Immature natural killer cell (primary cell): ENCODE data around the gene KIF3A. TPM values are rescaled to one million over a fixed set of nuclear protein-coding genes. Genes with fewer than 3 reads are reported as not detected.
A peak's percentile ranks its signal among the peaks of the same experiment; 100 is the strongest.

Source experiments
- DNase-seq, 3 donors: peaks; one replicate each; pipeline ENCODE4 v3.0.0; 2022; ENCODE audit warnings: mixed read lengths in 1 of 3
- H3K27ac Mint-ChIP-seq, 6 donors: one replicate each; pipeline ENCODE4 v1.8.0; 2020; ENCODE audit warnings: mixed read lengths in 6 of 6, mild to moderate bottlenecking in 5 of 6, inconsistent platforms in 4 of 6, moderate library complexity in 3 of 6
- H3K27me3 Mint-ChIP-seq, 3 donors: one replicate each; pipeline ENCODE4 v1.8.0; 2020 to 2021; ENCODE audit warnings: low read depth in 3 of 3, mild to moderate bottlenecking in 3 of 3, mixed read lengths in 3 of 3, moderate library complexity in 3 of 3, inconsistent platforms in 1 of 3
- H3K36me3 Mint-ChIP-seq, 3 donors: one replicate each; pipeline ENCODE4 v1.8.0; 2020; ENCODE audit warnings: mixed read lengths in 3 of 3, inconsistent platforms in 2 of 3, mild to moderate bottlenecking in 2 of 3
- H3K4me1 Mint-ChIP-seq, 2 donors: one replicate each; pipeline ENCODE4 v1.8.0; 2020; ENCODE audit warnings: inconsistent platforms in 2 of 2, mild to moderate bottlenecking in 2 of 2, mixed read lengths in 2 of 2, moderate library complexity in 1 of 2
- H3K4me3 Mint-ChIP-seq, 5 donors: one replicate each; pipeline ENCODE4 v1.8.0; 2020; ENCODE audit warnings: mild to moderate bottlenecking in 5 of 5, mixed read lengths in 5 of 5, inconsistent platforms in 3 of 5, moderate library complexity in 3 of 5
- H3K9me3 Mint-ChIP-seq, 6 donors: one replicate each; pipeline ENCODE4 v1.8.0; 2020; ENCODE audit warnings: mild to moderate bottlenecking in 6 of 6, mixed read lengths in 6 of 6, inconsistent platforms in 4 of 6, moderate library complexity in 3 of 6
- polyA plus RNA-seq, 3 donors: library from polyadenylated mRNA; unstranded; fragments of 300-500 nt; fragmentation: Illumina TruSeq; gene quantifications; one replicate each; pipeline ENCODE4 v1.2.3, GENCODE V29; 2021

KIF3A gene
- polyA plus RNA-seq, 3 donors from 2014 or later: 7.4 to 13.5 (median 8.2) TPM

DNA sequence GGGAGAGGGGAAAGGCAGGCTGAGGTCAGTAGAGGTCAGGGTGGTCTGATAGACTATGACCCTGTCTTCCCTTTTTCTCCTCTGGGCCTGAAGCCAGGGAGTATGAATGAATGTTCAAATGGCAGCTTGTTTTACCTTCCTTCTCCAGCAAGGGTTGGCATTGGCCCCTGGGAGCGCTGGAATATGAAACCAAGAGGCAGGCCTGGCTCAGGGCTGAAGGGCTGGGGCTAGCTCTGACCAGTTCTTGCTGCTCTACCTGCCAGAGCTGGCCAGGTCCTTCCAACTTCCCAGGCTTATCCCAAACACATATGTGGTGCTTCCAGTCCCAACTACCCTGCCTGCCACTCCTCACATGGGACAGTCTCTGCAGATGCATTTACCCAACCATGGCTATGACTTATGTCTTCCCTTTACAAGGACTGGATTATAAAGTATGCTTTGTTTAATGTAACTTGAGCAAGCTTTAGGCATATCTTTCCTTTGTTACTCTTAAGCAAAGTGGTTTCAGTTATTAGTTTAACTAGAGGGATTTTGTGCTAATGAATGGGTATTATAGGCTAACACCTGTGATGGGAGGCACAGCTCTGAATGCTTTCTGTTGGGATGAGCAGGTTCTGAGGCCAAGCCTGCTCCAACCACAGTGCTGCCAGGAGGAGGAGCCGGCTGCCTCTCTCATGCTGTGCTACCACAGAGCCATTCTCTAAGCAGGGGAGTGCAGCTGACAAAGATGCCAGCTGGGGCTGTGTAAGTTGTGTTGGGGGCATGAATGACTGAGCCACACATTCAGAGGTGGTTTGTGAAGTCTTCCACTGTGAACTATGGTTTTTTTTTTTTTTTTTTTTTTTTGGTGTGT, 16.0 kb upstream of the KIF3A start:
- H3K4me1 Mint-ChIP-seq: no peaks in the 10 kb centered on the region

DNA sequence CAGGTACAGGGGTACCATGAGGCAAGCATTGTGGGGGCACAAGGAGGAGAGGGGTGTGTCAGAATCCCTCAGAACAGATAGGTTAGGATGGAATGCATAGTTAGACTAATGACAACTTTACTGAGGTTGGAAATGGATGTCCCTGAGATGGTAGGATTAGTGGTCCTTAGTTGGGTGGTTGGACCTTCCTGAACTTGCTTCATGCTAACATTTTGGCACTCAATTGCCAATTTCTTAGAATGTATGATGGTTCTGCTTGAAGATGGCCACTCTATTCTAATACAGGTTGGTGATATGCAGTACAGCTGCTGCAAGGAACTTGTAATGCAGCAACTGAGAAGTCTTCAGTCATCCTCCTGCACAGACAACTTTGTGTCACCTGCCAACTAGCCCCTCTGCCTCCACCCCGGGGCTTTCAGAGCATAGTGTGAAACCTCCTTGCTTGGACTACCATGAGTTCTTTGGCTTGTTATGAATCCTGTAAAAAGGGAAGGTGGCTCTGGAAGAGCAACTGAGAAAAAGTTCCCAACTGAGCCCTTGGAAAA, 15.3 kb upstream of the KIF3A start:
- no peaks in the 10 kb centered on the region for H3K4me1 Mint-ChIP-seq
- H3K4me3 Mint-ChIP-seq: no peak overlapping the region
- no peak overlapping the region for H3K27ac Mint-ChIP-seq
- H3K36me3 Mint-ChIP-seq: no peaks in the 10 kb centered on the region
- no peaks in the 10 kb centered on the region for H3K9me3 Mint-ChIP-seq
- no peak for DNase-seq
- H3K27me3 Mint-ChIP-seq: peaks cover 0 to 3% (median 2%) of the 10 kb centered on the region in 3 donors

More for the DNA sequence above, 16.0 kb upstream of the KIF3A start:
- Mint-ChIP-seq H3K27ac (no peak overlapping the region), H3K4me3 (no peak overlapping the region), H3K27me3 (peaks cover 0 to 3% (median 2%) of the 10 kb centered on the region in 3 donors), H3K9me3 (no peaks in the 10 kb centered on the region), H3K36me3 (no peaks in the 10 kb centered on the region)
- no peak for DNase-seq

DNA sequence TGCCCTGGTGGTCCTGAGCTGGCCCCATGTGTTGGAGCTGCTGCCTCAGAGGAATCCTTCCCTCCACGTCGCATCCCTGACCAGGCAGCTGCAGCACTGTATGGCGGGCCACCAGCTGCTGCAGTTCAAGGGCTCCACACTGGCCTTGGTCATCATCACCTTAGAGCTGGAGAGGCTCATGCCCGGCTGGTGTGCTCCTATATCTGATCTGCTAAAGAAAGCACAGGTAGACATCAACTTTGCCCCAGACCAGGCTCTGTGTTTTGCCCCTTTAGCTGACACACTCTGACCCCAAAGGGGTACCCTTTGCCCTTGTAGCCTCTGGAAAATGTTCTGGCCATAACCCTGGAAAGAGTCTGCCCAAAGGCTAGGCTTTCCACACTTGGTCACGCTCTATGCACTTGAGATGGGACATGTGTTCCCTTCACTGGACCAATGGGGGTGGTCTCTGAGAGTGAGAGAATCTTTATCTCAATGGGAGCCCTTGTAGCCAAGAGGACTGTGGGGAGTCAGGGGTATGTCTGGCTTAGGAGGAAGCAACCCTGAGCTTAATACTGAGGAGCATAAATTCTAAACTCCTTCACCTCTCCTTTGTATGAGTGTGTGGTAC, 14.7 kb upstream of the KIF3A start:
- H3K4me3 Mint-ChIP-seq: no peak overlapping the region
- H3K9me3 Mint-ChIP-seq: no peaks in the 10 kb centered on the region
- H3K36me3 Mint-ChIP-seq: no peaks in the 10 kb centered on the region
- no peaks in the 10 kb centered on the region for H3K4me1 Mint-ChIP-seq
- H3K27ac Mint-ChIP-seq: no peak overlapping the region
- peaks cover 0 to 3% (median 2%) of the 10 kb centered on the region in 3 donors for H3K27me3 Mint-ChIP-seq
- DNase-seq: no peak

DNA sequence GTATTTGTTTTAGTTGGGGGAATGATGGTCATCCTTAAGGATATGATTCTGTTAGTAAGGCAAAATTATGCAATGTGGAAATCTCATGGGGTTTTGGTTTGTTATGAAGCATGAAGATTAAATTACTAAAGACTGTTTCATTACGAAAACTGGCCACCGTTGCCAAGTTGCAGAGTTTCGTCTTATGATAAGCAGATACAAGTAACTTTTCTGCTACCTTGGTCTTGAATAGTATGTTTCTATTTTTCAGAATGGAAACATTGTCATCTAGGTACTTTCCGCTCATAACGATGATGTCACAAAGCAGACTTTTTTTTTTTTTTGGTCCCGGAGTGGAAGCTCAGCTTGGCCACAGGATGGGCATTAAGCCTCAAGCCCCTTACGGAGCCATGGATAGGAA, 14.1 kb upstream of the KIF3A start:
- no peak for DNase-seq
- Mint-ChIP-seq H3K4me3 (no peak overlapping the region), H3K27me3 (peaks cover 0 to 3% (median 2%) of the 10 kb centered on the region in 3 donors), H3K27ac (no peak overlapping the region), H3K9me3 (peaks cover 0 to 2% (median 0%) of the 10 kb centered on the region in 6 donors), H3K36me3 (no peaks in the 10 kb centered on the region), H3K4me1 (peaks cover 0 to 2% of the 10 kb centered on the region in 2 donors)

GRCh38 chr5:132750471-132751230, 13.3 kb upstream of the KIF3A start:
- Mint-ChIP-seq H3K27ac (no peak overlapping the region), H3K36me3 (no peaks in the 10 kb centered on the region), H3K4me3 (no peak overlapping the region), H3K27me3 (peaks cover 0 to 3% (median 2%) of the 10 kb centered on the region in 3 donors), H3K4me1 (peaks cover 0 to 2% of the 10 kb centered on the region in 2 donors), H3K9me3 (peaks cover 0 to 2% (median 0%) of the 10 kb centered on the region in 6 donors)
- no peak for DNase-seq

GRCh38 chr5:132749506-132749905, 12.2 kb upstream of the KIF3A start:
- no peaks in the 10 kb centered on the region for H3K36me3 Mint-ChIP-seq
- H3K27ac Mint-ChIP-seq: no peak overlapping the region
- no peak for DNase-seq
- peaks cover 0 to 2% (median 0%) of the 10 kb centered on the region in 6 donors for H3K9me3 Mint-ChIP-seq
- H3K4me3 Mint-ChIP-seq: peak overlapping the region in 2 of 5 donors; percentile 16 to 35
- H3K27me3 Mint-ChIP-seq: peaks cover under 1 to 9% (median 6%) of the 10 kb centered on the region in 3 donors
- peaks cover 0 to 2% of the 10 kb centered on the region in 2 donors for H3K4me1 Mint-ChIP-seq

DNA sequence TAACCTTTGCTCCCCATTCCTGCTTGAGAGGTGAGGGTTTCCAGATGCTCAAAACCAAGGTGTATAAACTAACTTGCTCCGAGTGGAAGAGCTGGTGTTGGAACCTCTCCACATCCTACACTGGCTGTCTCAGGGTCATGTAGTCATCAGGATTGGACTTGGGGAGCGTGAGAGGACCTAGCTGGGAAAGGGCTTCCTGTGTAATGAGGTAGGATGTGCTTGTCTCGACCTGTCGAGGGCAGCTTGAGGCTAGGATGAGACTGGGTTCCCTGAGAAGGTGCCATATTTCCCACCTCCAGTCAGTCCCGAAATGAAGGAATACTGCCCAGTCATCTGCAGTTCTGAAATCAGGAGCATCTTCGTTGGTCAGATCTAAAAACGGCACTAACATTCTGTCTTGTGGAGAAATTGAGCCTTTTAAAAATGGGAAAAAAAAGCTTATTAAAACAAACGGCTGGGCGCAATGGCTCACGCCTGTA, 11.2 kb upstream of the KIF3A start:
- Mint-ChIP-seq H3K36me3 (no peaks in the 10 kb centered on the region), H3K27ac (peak overlapping the region in 1 of 6 donors; percentile 28), H3K4me1 (peaks cover 0 to 2% of the 10 kb centered on the region in 2 donors), H3K27me3 (peaks cover 3 to 9% (median 6%) of the 10 kb centered on the region in 3 donors), H3K9me3 (peaks cover 0 to 2% (median 0%) of the 10 kb centered on the region in 6 donors), H3K4me3 (peak overlapping the region; percentile 50 to 63 (median 57))
- DNase-seq: no peak

DNA sequence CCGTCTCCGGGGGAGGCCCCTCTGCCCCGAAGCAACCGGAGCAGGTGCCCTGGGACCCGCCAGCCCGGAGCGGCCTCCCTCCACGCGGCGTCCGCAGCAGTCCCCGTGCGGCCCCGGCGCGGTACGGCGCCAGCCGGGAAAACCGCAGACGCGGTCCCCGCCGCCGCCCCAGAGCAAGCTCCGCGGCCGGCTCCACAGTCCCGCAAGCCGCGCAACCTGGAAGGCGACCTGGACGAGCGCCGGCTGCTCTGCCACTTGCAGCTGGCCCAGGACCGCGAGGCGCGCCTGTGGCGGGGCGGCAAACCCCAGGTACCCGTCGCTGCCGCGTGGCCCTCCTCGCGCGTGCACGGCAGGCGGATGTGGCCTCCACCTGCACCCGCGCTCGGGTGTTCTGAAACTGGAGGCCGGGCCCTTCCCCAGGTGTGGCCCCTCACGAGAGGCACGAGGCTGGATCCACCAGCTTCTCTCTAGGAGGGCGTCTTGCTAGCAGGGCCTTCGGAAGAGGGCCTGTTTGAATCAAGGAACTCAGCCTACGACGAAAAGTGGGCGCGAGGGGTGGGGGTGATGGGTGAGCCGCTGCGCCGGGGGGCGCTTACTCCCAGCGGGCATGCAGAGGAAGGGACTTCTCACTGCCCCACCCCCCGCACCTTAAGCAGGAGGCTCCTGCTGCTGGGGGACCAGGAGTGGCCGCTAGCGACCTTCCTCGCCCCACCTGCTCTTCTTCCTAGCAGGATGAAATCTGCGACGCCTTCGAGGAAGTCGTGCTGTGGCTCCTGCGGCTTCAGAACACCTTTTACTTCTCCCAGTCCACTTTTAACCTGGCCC, 10.5 kb upstream of the KIF3A start:
- H3K27me3 Mint-ChIP-seq: peaks cover 6 to 12% (median 6%) of the 10 kb centered on the region in 3 donors
- DNase-seq: peak in 1 of 3 donors; percentile 17
- H3K36me3 Mint-ChIP-seq: no peaks in the 10 kb centered on the region
- H3K27ac Mint-ChIP-seq: no peak overlapping the region
- H3K4me1 Mint-ChIP-seq: peaks cover 0 to 2% of the 10 kb centered on the region in 2 donors
- peak overlapping the region; percentile 50 to 63 (median 57) for H3K4me3 Mint-ChIP-seq
- H3K9me3 Mint-ChIP-seq: peaks cover 0 to 2% (median 0%) of the 10 kb centered on the region in 6 donors

DNA sequence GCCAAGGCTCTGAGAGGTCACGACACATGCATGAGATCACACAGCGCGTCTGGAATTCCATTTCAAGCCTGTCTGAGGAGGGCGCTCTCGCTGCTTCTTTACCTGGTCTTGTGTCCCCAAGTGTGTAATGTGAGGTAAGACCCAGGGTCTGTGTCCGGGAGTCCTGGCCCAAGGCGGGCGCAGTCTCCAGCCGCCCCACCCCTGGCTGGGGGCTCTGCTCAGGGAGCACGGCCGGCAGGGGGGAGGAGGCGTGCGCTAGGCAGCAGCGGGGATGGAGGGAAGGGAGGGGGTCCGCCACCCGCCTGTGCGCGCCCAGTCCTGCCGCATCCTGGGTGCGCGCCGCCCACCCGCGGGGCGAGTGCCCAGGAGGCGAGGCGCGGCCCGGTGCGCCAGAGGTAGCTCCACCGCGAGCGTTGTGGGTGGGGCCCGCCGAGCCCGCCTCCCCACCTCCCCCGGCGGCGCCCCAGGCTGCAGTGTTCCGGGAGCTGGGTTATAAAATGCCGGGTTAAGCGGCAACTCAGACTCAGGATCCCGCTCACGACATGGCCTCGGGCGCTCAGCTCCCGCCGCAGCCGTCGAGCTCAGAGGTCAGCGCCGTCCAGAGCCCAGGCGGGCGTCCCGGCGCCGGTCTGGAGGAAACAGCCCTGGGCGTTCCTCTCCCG, 9.7 kb upstream of the KIF3A start, which contains the start of gene CCNI2:
TSS of gene CCNI2 (plus strand) at position 473 of the 662 bp plus-strand sequence. CDS start at position 543, 70 bp downstream.
- Mint-ChIP-seq H3K4me1 (peaks cover 0 to 2% of the 10 kb centered on the region in 2 donors), H3K4me3 (peak within 1 kb of the TSS; percentile 70 to 83 (median 75)), H3K9me3 (peaks cover 0 to 3% (median under 1%) of the 10 kb centered on the region in 6 donors), H3K36me3 (peaks cover 0 to 2% (median 0%) of the 10 kb centered on the region in 3 donors), H3K27me3 (peaks cover 4 to 12% (median 9%) of the 10 kb centered on the region in 3 donors), H3K27ac (no peak within 1 kb of the TSS)
- peak in 2 of 3 donors; percentile 28 to 42 for DNase-seq

DNA sequence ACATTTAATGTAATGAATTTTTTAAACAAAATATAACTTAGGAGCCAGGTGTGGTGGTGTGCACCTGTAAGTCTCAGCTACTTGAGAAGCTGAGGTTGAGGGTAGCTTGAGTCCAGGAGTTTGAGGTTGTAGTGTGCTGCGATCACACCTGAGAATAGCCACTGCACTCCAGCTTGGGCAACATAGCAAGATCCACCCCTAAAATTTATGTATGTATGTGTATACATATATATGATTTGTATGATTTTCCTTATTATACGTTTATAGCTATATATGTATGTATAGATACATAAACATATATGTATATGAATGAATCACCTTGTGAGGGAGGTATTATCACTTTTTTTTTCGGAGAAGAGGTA, 9.2 kb upstream of the KIF3A start:
- H3K27ac Mint-ChIP-seq: no peak overlapping the region

DNA sequence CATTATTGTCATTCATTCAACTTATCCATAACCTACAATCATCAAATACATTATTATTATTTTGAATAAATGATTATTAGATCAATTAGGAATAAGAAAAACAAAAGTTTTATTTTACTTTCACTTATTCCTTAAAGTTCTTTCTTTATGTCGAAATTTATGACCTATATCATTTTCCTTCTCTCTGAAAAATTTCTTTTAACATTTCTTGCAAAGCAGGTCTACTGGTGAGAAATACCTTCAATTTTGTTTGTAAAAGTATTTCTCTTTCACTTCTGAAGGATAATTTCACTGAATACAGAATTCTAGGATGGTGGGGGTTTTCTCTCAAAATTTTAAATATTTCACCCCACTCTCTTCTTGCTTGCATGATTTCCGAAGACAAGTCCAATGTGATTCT, 7.3 kb upstream of the KIF3A start:
- Mint-ChIP-seq H3K27me3 (peaks cover 4 to 19% (median 11%) of the 10 kb centered on the region in 3 donors), H3K9me3 (peaks cover 0 to 3% (median under 1%) of the 10 kb centered on the region in 6 donors), H3K36me3 (peaks cover 0 to 3% (median 0%) of the 10 kb centered on the region in 3 donors), H3K4me3 (no peak overlapping the region), H3K4me1 (peaks cover 0 to 2% of the 10 kb centered on the region in 2 donors), H3K27ac (no peak overlapping the region)
- no peak for DNase-seq

More for the DNA sequence above, 9.2 kb upstream of the KIF3A start:
- Mint-ChIP-seq H3K36me3 (peaks cover 0 to 3% (median 0%) of the 10 kb centered on the region in 3 donors), H3K27me3 (peaks cover 4 to 13% (median 12%) of the 10 kb centered on the region in 3 donors), H3K4me1 (peaks cover 0 to 2% of the 10 kb centered on the region in 2 donors), H3K9me3 (peaks cover 0 to 3% (median under 1%) of the 10 kb centered on the region in 6 donors), H3K4me3 (peak overlapping the region; percentile 70 to 83 (median 75))
- DNase-seq: no peak

DNA sequence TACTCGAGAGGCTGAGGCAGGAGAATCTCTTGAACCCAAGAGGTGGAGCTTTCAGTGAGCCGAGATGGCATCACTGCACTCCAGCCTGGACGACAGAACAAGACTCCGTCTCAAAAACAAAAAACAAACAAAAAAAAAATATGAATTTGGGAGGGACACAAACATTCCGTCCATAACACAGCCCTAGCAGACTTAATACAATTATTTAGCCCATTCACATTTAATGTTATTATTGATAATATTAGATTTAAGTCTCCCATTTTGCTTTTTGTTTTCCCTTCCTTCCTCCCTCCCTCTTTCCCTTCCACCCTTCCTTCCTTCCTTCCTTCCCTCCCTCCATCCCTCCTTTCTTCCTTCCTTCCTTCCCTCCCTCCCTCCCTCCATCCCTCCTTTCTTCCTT, 5.3 kb upstream of the KIF3A start:
- peaks cover 0 to 3% (median 0%) of the 10 kb centered on the region in 3 donors for H3K36me3 Mint-ChIP-seq
- H3K4me1 Mint-ChIP-seq: peaks cover 10% of the 10 kb centered on the region in 2 donors
- H3K4me3 Mint-ChIP-seq: no peak overlapping the region
- peaks cover 7 to 24% (median 11%) of the 10 kb centered on the region in 3 donors for H3K27me3 Mint-ChIP-seq
- peaks cover 0 to 3% (median under 1%) of the 10 kb centered on the region in 6 donors for H3K9me3 Mint-ChIP-seq
- DNase-seq: no peak
- H3K27ac Mint-ChIP-seq: no peak overlapping the region
